ENCODE data around the gene NTMT1.

NTMT1 gene

GRCh38 chr9:129682381-129682780 is 56.4 kb downstream of the NTMT1 start:
- DNase-seq, result no peak

DNA sequence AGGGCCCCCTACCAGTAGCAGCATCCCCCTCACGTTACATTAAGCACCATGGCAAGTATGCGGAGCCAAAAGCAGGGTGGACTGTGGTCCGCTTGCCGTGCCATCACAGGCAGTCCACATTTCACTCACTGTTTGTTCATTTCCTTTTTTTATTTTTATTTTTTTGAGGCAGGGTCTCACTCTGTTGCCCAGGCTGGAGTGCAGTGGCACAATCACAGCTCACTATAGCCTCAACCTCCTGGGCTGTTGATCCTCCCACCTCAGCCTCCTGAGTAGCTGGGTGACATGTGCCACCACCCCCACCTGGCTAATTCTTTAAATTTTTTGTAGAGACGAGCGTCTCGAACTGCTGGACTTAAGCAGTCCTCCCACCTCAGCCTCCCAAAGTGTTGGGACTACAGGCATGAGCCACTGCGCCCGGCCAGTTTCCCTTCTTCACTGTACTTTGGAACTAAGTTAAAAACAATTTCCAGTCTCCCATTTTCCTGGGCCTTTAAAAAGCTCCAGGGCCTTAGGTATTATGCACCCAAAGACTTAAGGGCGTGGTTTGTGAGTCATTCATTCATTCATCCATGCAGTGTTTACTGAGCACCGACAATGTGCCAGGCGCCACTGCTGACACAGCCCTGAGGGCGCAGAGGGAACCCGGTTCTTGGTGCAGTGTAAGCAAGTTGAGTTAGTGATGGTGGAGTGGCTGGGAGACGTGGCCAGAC is 59.4 kb downstream of the NTMT1 start:
- no peak for DNase-seq

All from Kasumi-1 (cell line).